SW480 (cell line): Measurements from ENCODE around the gene TSPAN9.

ENCODE experiments used
- DNase-seq: peaks from one replicate; pipeline ENCODE4 v3.0.0-alpha.2; 2016; ENCODE audit warnings: low spot score

Gene TSPAN9

GRCh38 chr12:3077572-3078081 is 448 bp downstream of the TSPAN9 start:
- no peak for DNase-seq

- peak; percentile 29 for DNase-seq
Measured at GRCh38 chr12:3078086-3078820, 1.1 kb downstream of the TSPAN9 start.

- DNase-seq, result no peak
Measured at GRCh38 chr12:3081091-3081490, 3.9 kb downstream of the TSPAN9 start.

- no peak for DNase-seq
Measured at GRCh38 chr12:3081886-3082285, 4.7 kb downstream of the TSPAN9 start.

GRCh38 chr12:3083241-3083920 is 6.2 kb downstream of the TSPAN9 start:
- DNase-seq, result no peak

- no peak for DNase-seq
Measured at GRCh38 chr12:3083921-3084347, 6.8 kb downstream of the TSPAN9 start.

- DNase-seq, result no peak
Measured at GRCh38 chr12:3084742-3085141, 7.6 kb downstream of the TSPAN9 start.

GRCh38 chr12:3085341-3086139 is 8.4 kb downstream of the TSPAN9 start:
- no peak for DNase-seq

GRCh38 chr12:3086211-3086610 is 9.0 kb downstream of the TSPAN9 start:
- no peak for DNase-seq

- DNase-seq, result no peak
Measured at GRCh38 chr12:3086729-3087323, 9.6 kb downstream of the TSPAN9 start.

- DNase-seq, result no peak
Measured at GRCh38 chr12:3087758-3088650, 10.8 kb downstream of the TSPAN9 start.

- no peak for DNase-seq
Measured at GRCh38 chr12:3089588-3089987, 12.4 kb downstream of the TSPAN9 start.

- DNase-seq, result no peak
Measured at GRCh38 chr12:3090240-3091037, 13.3 kb downstream of the TSPAN9 start.

- no peak for DNase-seq
Measured at GRCh38 chr12:3091038-3091319, 13.8 kb downstream of the TSPAN9 start.

- DNase-seq, result no peak
Measured at GRCh38 chr12:3091382-3092241, 14.4 kb downstream of the TSPAN9 start.

GRCh38 chr12:3092764-3093163 is 15.6 kb downstream of the TSPAN9 start:
- no peak for DNase-seq

- DNase-seq, result no peak
Measured at GRCh38 chr12:3097186-3097804, 20.1 kb downstream of the TSPAN9 start.

GRCh38 chr12:3097836-3098235 is 20.7 kb downstream of the TSPAN9 start:
- no peak for DNase-seq

- DNase-seq, result no peak
Measured at GRCh38 chr12:3098436-3098835, 21.3 kb downstream of the TSPAN9 start.
